GM23338 (cell line): ENCODE results near the gene SUMF1. TPM values are rescaled to one million over a fixed set of nuclear protein-coding genes. Genes with fewer than 3 reads are reported as not detected.

ENCODE experiments used
- ATAC-seq: fragments of 200-7000 bp; cut with Tn5 transposase; 3 replicates; pipeline ENCODE4 v1.9.1; 2020
- DNase-seq: peaks from one replicate; pipeline ENCODE4 v3.0.0-alpha.2; 2015; ENCODE audit warnings: low spot score
- H2AFZ ChIP-seq: fragments of 200-600 bp; sonication (generic); 2 replicates; pipeline ENCODE4 v1.8.0; 2016; ENCODE audit warnings: antibody characterized with exemption, mild to moderate bottlenecking, moderate library complexity
- H3F3A ChIP-seq: fragments of 200-600 bp; sonication (generic); replicated peaks from 2 replicates; pipeline ENCODE4 v1.8.0; 2017; ENCODE audit warnings: antibody characterized with exemption, mixed run types, low read depth
- H3K27ac ChIP-seq: fragments of 200-600 bp; sonication (generic); 2 replicates; pipeline ENCODE4 v1.6.1; 2016; ENCODE audit warnings: low read depth
- H3K27me3 ChIP-seq: fragments of 200-600 bp; sonication (generic); 2 replicates; pipeline ENCODE4 v1.8.0; 2016; ENCODE audit warnings: mild to moderate bottlenecking, mixed run types, moderate library complexity; ENCODE audit not compliant: insufficient read depth
- H3K36me3 ChIP-seq: fragments of 200-600 bp; sonication (generic); 2 replicates; pipeline ENCODE4 v1.8.0; 2016; ENCODE audit warnings: mild to moderate bottlenecking; ENCODE audit not compliant: insufficient read depth
- H3K4me1 ChIP-seq: fragments of 200-600 bp; sonication (generic); 2 replicates; pipeline ENCODE4 v1.8.0; 2016; ENCODE audit warnings: mild to moderate bottlenecking, moderate library complexity; ENCODE audit not compliant: insufficient read depth
- H3K4me2 ChIP-seq: fragments of 200-600 bp; sonication (generic); 2 replicates; pipeline ENCODE4 v1.7.1; 2017; ENCODE audit warnings: mixed run types
- H3K4me3 ChIP-seq: fragments of 200-600 bp; sonication (generic); 2 replicates; pipeline ENCODE4 v1.6.1; 2016; ENCODE audit warnings: mixed run types
- H3K79me2 ChIP-seq: fragments of 200-600 bp; sonication (generic); replicated peaks from 2 replicates; pipeline ENCODE4 v1.8.0; 2017; ENCODE audit warnings: mild to moderate bottlenecking; ENCODE audit not compliant: insufficient read depth
- H3K9me2 ChIP-seq: fragments of 200-600 bp; sonication (generic); 2 replicates; pipeline ENCODE4 v1.8.0; 2017; ENCODE audit not compliant: insufficient read depth
- H4K20me1 ChIP-seq: fragments of 200-600 bp; sonication (generic); replicated peaks from 2 replicates; pipeline ENCODE4 v1.8.0; 2017; ENCODE audit warnings: mild to moderate bottlenecking; ENCODE audit not compliant: insufficient read depth
- H3K27ac Mint-ChIP-seq: 2 replicates; pipeline ENCODE4 v1.8.0; 2020; ENCODE audit warnings: inconsistent platforms, mild to moderate bottlenecking, moderate library complexity, mixed read lengths
- H3K27me3 Mint-ChIP-seq: 3 replicates; pipeline ENCODE4 v1.8.0; 2022; ENCODE audit warnings: low read depth, mild to moderate bottlenecking, moderate library complexity, mixed read lengths, inconsistent platforms; ENCODE audit not compliant: insufficient read depth, poor library complexity
- H3K36me3 Mint-ChIP-seq: 3 replicates; pipeline ENCODE4 v1.8.0; 2021; ENCODE audit warnings: low read depth, mild to moderate bottlenecking, inconsistent platforms, moderate library complexity, mixed read lengths
- H3K4me1 Mint-ChIP-seq: 3 replicates; pipeline ENCODE4 v1.8.0; 2020; ENCODE audit warnings: mild to moderate bottlenecking, inconsistent platforms, mixed read lengths
- H3K4me3 Mint-ChIP-seq: 3 replicates; pipeline ENCODE4 v1.8.0; 2021; ENCODE audit warnings: moderate library complexity, mild to moderate bottlenecking, inconsistent platforms, mixed read lengths
- H3K9me3 Mint-ChIP-seq: 3 replicates; pipeline ENCODE4 v1.8.0; 2020; ENCODE audit warnings: moderate library complexity, mild to moderate bottlenecking, inconsistent platforms, mixed read lengths
- CREB1 ChIP-seq: fragments of 250-450 bp; sonication (Bioruptor Pico); IDR thresholded peaks from 2 replicates; pipeline ENCODE4 v1.5.0; 2020; ENCODE audit warnings: low read depth, mild to moderate bottlenecking, moderate library complexity
- EZH2phosphoT487 ChIP-seq: fragments of 200-600 bp; sonication (generic); IDR thresholded peaks from one replicate; pipeline ENCODE4 v1.8.1; 2018; ENCODE audit warnings: antibody characterized with exemption; ENCODE audit not compliant: unreplicated experiment
- NANOG ChIP-seq: IDR thresholded peaks from 2 replicates; pipeline ENCODE4 v1.6.1; 2016; ENCODE audit warnings: antibody characterized with exemption, borderline replicate concordance
- REST ChIP-seq: IDR thresholded peaks from one replicate; pipeline ENCODE4 v1.6.1; 2018; ENCODE audit warnings: antibody characterized with exemption; ENCODE audit not compliant: unreplicated experiment
- ZNF114 ChIP-seq: fragments of 250-450 bp; sonication (Bioruptor Pico); IDR thresholded peaks from 2 replicates; pipeline ENCODE4 v1.5.0; 2020; ENCODE audit warnings: mild to moderate bottlenecking, moderate library complexity
- ZNF331 ChIP-seq: fragments of 250-450 bp; sonication (Bioruptor Pico); IDR thresholded peaks from 2 replicates; pipeline ENCODE4 v1.5.0; 2020; ENCODE audit warnings: low read depth, mild to moderate bottlenecking, moderate library complexity
- ZNF462 ChIP-seq: fragments of 250-450 bp; sonication (Bioruptor Pico); IDR thresholded peaks from 2 replicates; pipeline ENCODE4 v1.5.0; 2020; ENCODE audit warnings: mild to moderate bottlenecking, moderate library complexity
- polyA plus RNA-seq: library from polyadenylated mRNA; unstranded; fragments of >200 nt; fragmentation: Nextera tagmentation; extraction: Ambion mirVana; gene quantifications from 2 replicates; pipeline ENCODE4 v1.2.1, GENCODE V29; 2016
- total RNA-seq: library from RNA; depleted of rRNA; stranded (reverse); fragments of >200 nt; shearing (Covaris generic); gene quantifications from 2 replicates; pipeline ENCODE4 v1.2.3, GENCODE V29; 2014

The SUMF1 gene
- total and polyA plus RNA-seq, 2 experiments from 2014 or later, result 6.9 to 20.3 TPM

GRCh38 chr3:4410606-4411005 is 56.5 kb downstream of the SUMF1 start:
- Mint-ChIP-seq H3K4me3 (no peak overlapping the region), H3K27me3 (no peaks in the 10 kb centered on the region), H3K27ac (no peak overlapping the region), H3K9me3 (no peaks in the 10 kb centered on the region), H3K4me1 (no peaks in the 10 kb centered on the region), H3K36me3 (no peaks in the 10 kb centered on the region)
- Histone ChIP-seq H2AFZ (no peak overlapping the region), H3F3A (no peaks in the 10 kb centered on the region), H3K9me2 (no peaks in the 10 kb centered on the region), H3K36me3 (no peaks in the 10 kb centered on the region), H3K79me2 (no peaks in the 10 kb centered on the region), H3K4me3 (no peak overlapping the region), H3K27me3 (no peaks in the 10 kb centered on the region), H3K4me2 (no peak overlapping the region), H3K27ac (no peak overlapping the region), H4K20me1 (no peaks in the 10 kb centered on the region), H3K4me1 (no peaks in the 10 kb centered on the region; the same call in 1 of the 2 replicates)
- DNase-seq (no peak), ATAC-seq (no peak)
- TF ChIP-seq REST (no peak), EZH2phosphoT487 (no peak)

- H3F3A ChIP-seq, result no peaks in the 10 kb centered on the region
- Mint-ChIP-seq H3K27ac (no peak overlapping the region), H3K9me3 (no peaks in the 10 kb centered on the region), H3K27me3 (no peaks in the 10 kb centered on the region), H3K36me3 (no peaks in the 10 kb centered on the region), H3K4me3 (no peak overlapping the region), H3K4me1 (no peaks in the 10 kb centered on the region)
- no peak for DNase-seq
- no peaks in the 10 kb centered on the region for H4K20me1 ChIP-seq
- H2AFZ ChIP-seq, result no peak overlapping the region
- no peak overlapping the region for H3K27ac ChIP-seq
- H3K79me2 ChIP-seq, result no peaks in the 10 kb centered on the region
- H3K4me3 ChIP-seq, result no peak overlapping the region
- no peaks in the 10 kb centered on the region for H3K36me3 ChIP-seq
- H3K27me3 ChIP-seq, result no peaks in the 10 kb centered on the region
- H3K9me2 ChIP-seq, result no peaks in the 10 kb centered on the region
- no peaks in the 10 kb centered on the region; the same call in 1 of the 2 replicates for H3K4me1 ChIP-seq
- no peak overlapping the region for H3K4me2 ChIP-seq
- no peak for ATAC-seq
- TF ChIP-seq ZNF114 (CRISPR knock-in tag) (no peak), ZNF331 (CRISPR knock-in tag) (no peak), ZNF462 (CRISPR knock-in tag) (no peak), REST (no peak), EZH2phosphoT487 (no peak), NANOG (no peak), CREB1 (no peak)
Measured at GRCh38 chr3:4409971-4410573, 57.0 kb downstream of the SUMF1 start.
